HG03108 (cell line): ENCODE results near the gene RTL10.
A peak's percentile ranks its signal among the peaks of the same experiment; 100 is the strongest.

Source experiments
- ATAC-seq: cut with Tn5 transposase; IDR thresholded peaks from one replicate; pipeline ENCODE4 v1.9.1; 2021; ENCODE audit warnings: moderate library complexity; ENCODE audit not compliant: unreplicated experiment

RTL10 gene

GRCh38 chr22:19865141-19865829, 10.6 kb upstream of the RTL10 start:
- ATAC-seq: no peak

GRCh38 chr22:19864538-19865106, 9.9 kb upstream of the RTL10 start:
- ATAC-seq: no peak

- ATAC-seq: no peak
Observed at GRCh38 chr22:19863571-19863970, 8.9 kb upstream of the RTL10 start.

- no peak for ATAC-seq
Observed at GRCh38 chr22:19862619-19863246, 8.1 kb upstream of the RTL10 start.

GRCh38 chr22:19859861-19860510, 5.3 kb upstream of the RTL10 start:
- ATAC-seq: no peak

GRCh38 chr22:19857382-19857781, 2.7 kb upstream of the RTL10 start:
- no peak for ATAC-seq

GRCh38 chr22:19855504-19856409, 1.1 kb upstream of the RTL10 start:
- ATAC-seq: peak; percentile 11

GRCh38 chr22:19853879-19854777, 546 bp downstream of the RTL10 start:
- ATAC-seq: peak; percentile 11

GRCh38 chr22:19853058-19853878, 1.4 kb downstream of the RTL10 start:
- ATAC-seq: no peak

- no peak for ATAC-seq
Observed at GRCh38 chr22:19852177-19852781, 2.4 kb downstream of the RTL10 start.

- ATAC-seq: no peak
Observed at GRCh38 chr22:19851291-19852176, 3.1 kb downstream of the RTL10 start.

GRCh38 chr22:19850763-19851109, 3.9 kb downstream of the RTL10 start:
- no peak for ATAC-seq

- ATAC-seq: no peak
Observed at GRCh38 chr22:19849835-19850762, 4.6 kb downstream of the RTL10 start.

- ATAC-seq: no peak
Observed at GRCh38 chr22:19848298-19849224, 6.1 kb downstream of the RTL10 start.

- ATAC-seq: no peak
Observed at GRCh38 chr22:19847345-19847632, 7.4 kb downstream of the RTL10 start.
